HG03103 (cell line): ENCODE measurements around the gene TMPRSS6.

Source experiments
- ATAC-seq: cut with Tn5 transposase; IDR thresholded peaks from one replicate; pipeline ENCODE4 v1.9.1; 2021; ENCODE audit warnings: low read depth; ENCODE audit not compliant: unreplicated experiment

The TMPRSS6 gene

GRCh38 chr22:37109242-37109917, at the start of gene TMPRSS6:
Gene TMPRSS6, minus strand, starts transcription at chr22:37109713. Its CDS starts 6,296 bp downstream, at chr22:37103417.
- no peak for ATAC-seq

GRCh38 chr22:37158963-37159290, 49.4 kb upstream of the TMPRSS6 start:
- no peak for ATAC-seq

- no peak for ATAC-seq
Measured at GRCh38 chr22:37157516-37158285, 48.2 kb upstream of the TMPRSS6 start.

GRCh38 chr22:37156686-37157435, 47.3 kb upstream of the TMPRSS6 start:
- no peak for ATAC-seq

GRCh38 chr22:37155971-37156370, 46.5 kb upstream of the TMPRSS6 start:
- no peak for ATAC-seq

GRCh38 chr22:37154925-37155712, 45.6 kb upstream of the TMPRSS6 start:
- ATAC-seq, result no peak

- no peak for ATAC-seq
Measured at GRCh38 chr22:37153901-37154300, 44.4 kb upstream of the TMPRSS6 start.

GRCh38 chr22:37151401-37151800, 41.9 kb upstream of the TMPRSS6 start:
- no peak for ATAC-seq

- ATAC-seq, result no peak
Measured at GRCh38 chr22:37150701-37151100, 41.2 kb upstream of the TMPRSS6 start.

GRCh38 chr22:37148742-37149665, 39.5 kb upstream of the TMPRSS6 start:
- no peak for ATAC-seq

- no peak for ATAC-seq
Measured at GRCh38 chr22:37148031-37148651, 38.6 kb upstream of the TMPRSS6 start.

- ATAC-seq, result no peak
Measured at GRCh38 chr22:37147186-37147990, 37.9 kb upstream of the TMPRSS6 start.

GRCh38 chr22:37146507-37147180, 37.1 kb upstream of the TMPRSS6 start:
- no peak for ATAC-seq

- ATAC-seq, result no peak
Measured at GRCh38 chr22:37146051-37146385, 36.5 kb upstream of the TMPRSS6 start.

GRCh38 chr22:37145180-37146050, 35.9 kb upstream of the TMPRSS6 start:
- no peak for ATAC-seq

GRCh38 chr22:37144180-37144554, 34.7 kb upstream of the TMPRSS6 start:
- ATAC-seq, result no peak

- ATAC-seq, result no peak
Measured at GRCh38 chr22:37141971-37142370, 32.5 kb upstream of the TMPRSS6 start.
